HG03460 (cell line): Measurements from ENCODE around the gene FKBP3.
"Not testable (repeated sequence)": the region's sequence is repeated elsewhere in the genome, so short reads cannot be mapped to it uniquely, and the experiment has no call there.

ENCODE experiments used
- ATAC-seq: cut with Tn5 transposase; IDR thresholded peaks from one replicate; pipeline ENCODE4 v1.9.1; 2021; ENCODE audit not compliant: unreplicated experiment

The FKBP3 gene

GRCh38 chr14:45134051-45134958 lies at the start of gene FKBP3:
TSS of gene FKBP3 (minus strand) at chr14:45134481. CDS start at chr14:45134456, 25 bp downstream.
- peak; percentile 88 for ATAC-seq

GRCh38 chr14:45181806-45182205 lies 47.5 kb upstream of the FKBP3 start:
- ATAC-seq, result no peak

- ATAC-seq, result no peak
Measured at GRCh38 chr14:45181329-45181728, 47.0 kb upstream of the FKBP3 start.

DNA sequence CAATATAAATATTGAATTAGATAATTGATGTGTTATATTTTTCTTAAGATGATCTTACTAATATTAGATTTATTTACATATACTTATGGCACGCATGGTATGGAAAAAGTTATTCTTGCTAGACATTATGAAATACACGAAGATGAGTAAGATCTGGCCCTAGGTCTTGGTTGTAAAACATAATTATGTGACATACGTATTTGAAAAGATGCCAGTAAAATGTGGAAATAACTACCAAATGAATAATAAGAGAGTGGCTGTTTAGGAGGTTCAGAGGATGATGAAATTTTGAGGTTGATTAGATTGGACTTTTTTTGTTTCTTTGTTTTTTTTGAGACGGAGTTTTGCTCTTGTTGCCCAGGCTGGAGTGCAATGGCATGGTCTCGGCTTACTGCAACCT lies 42.8 kb upstream of the FKBP3 start:
- no peak for ATAC-seq

GRCh38 chr14:45169906-45170305 lies 35.6 kb upstream of the FKBP3 start:
- ATAC-seq, result no peak

DNA sequence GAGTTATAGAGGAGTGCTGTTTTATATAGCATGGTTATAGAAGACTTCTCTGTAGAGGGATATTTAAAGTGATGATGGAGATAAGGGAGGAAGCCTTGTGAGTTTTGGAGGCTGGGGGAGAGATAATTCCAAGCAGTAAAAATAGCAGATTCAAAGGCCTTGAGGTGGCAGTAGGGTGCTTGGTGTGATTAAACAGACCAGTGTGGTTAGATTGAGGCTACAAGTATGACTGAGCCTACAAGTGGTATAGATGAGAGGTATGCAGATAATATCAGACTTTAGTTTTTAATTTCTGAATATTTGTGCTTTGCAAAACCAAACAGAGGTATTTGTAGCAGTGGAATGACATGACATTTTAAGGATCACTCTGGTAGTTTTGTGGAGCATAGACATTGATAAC lies 21.8 kb upstream of the FKBP3 start:
- ATAC-seq, result peak; percentile 59

- no peak for ATAC-seq
Measured at GRCh38 chr14:45150386-45150890, 16.2 kb upstream of the FKBP3 start.

- no peak for ATAC-seq
Measured at GRCh38 chr14:45149602-45150001, 15.3 kb upstream of the FKBP3 start.

- ATAC-seq, result peak; percentile 50
Measured at GRCh38 chr14:45145214-45145613, 10.9 kb upstream of the FKBP3 start.

- peak; percentile 65 for ATAC-seq
Measured at GRCh38 chr14:45144658-45145057, 10.4 kb upstream of the FKBP3 start.

DNA sequence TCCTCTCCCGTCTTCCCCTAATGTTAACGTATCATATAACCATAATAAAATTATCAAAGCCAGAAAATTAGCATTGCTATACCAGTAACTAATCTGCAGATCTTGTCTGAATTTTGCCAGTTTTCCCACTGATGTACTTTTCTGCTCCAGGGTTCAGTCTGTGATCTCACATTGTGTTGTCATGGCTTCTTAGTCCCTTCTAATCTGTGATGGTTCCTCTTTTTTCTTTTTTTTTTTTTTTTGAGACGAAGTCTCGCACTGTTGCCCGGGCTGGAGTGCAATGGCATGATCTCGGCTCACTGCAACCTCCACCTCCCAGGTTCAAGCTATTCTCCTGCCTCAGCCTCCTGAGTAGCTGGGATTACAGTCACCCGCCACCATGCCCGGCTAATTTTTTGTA lies 7.8 kb upstream of the FKBP3 start:
- not testable (repeated sequence) for ATAC-seq

GRCh38 chr14:45140661-45141187 lies 6.4 kb upstream of the FKBP3 start:
- ATAC-seq, result no peak

GRCh38 chr14:45136399-45136798 lies 2.1 kb upstream of the FKBP3 start:
- ATAC-seq, result no peak

GRCh38 chr14:45135659-45136395 lies 1.5 kb upstream of the FKBP3 start, which contains the start of gene FANCM:
TSS of gene FANCM (plus strand) at chr14:45135930. CDS start at chr14:45136032, 102 bp downstream.
- ATAC-seq, result peak; percentile 41

DNA sequence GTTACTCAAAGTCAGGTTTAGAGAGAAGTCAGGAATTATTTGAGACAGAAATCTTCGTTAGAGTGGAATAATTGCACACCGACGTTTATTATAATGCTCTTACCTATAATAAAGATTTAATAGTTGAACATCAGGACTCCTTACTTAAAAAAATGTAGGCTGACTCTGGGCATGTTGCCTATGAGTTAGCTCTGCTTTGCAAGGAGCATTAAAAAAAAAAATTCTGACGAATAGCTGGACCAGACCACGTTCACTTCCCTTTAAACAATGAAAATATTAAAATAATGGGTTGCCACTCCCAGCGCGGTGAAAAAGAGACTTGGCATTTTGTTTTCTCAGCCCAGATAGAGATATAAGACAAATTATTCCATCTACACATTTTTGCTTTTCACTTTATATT lies 875 bp upstream of the FKBP3 start:
- ATAC-seq, result no peak

DNA sequence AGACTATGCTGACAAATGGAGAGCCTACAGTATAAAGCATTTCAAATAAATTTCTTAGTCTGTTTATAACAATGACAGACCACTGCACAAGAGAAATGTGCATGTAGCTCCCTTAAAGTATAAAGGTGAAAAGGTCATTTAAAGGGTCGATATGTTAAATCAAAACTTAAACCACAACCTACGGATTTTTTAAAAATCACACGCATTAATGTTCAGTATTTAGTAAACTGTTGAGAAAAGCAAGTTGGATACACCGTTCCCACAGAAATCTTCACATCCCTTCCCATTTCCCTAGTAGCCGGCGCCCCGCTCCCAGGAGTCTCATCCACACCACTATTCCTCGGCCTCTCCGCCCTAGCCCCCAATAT lies 614 bp downstream of the FKBP3 start:
- ATAC-seq, result no peak

DNA sequence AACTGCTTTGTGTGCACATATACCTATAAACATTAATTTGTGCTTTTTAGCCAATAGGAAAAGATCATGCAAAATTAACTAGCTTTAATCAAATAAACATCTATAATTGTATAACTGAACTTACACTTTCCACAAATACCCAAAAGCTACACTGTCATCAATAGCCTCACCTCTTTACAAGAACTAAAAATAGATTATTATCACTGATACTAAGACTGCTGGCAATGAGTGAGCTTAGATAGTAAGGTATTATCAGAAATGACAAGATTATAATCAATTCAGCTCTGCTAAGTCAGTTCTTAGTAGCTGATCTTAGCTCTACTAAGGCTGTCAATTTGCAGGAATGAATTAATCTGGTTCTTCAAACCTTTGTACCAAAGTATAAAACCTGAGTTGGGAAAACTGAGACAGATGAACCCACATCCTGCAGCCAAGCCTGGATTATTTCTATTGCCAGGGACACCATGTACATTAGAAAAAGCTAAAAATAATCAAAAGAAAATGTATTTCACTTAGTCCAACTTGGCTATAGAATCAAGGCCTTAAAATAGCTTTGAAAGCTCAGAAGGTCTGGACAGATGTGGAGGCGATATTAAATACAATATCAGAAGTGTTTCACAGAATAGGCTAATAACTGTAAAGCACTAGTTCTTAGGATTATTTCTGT lies 5.2 kb downstream of the FKBP3 start:
- no peak for ATAC-seq

GRCh38 chr14:45125754-45126153 lies 8.5 kb downstream of the FKBP3 start:
- no peak for ATAC-seq

- ATAC-seq, result no peak
Measured at GRCh38 chr14:45123271-45123670, 11.0 kb downstream of the FKBP3 start.

GRCh38 chr14:45120096-45120495 lies 14.2 kb downstream of the FKBP3 start:
- ATAC-seq, result no peak

DNA sequence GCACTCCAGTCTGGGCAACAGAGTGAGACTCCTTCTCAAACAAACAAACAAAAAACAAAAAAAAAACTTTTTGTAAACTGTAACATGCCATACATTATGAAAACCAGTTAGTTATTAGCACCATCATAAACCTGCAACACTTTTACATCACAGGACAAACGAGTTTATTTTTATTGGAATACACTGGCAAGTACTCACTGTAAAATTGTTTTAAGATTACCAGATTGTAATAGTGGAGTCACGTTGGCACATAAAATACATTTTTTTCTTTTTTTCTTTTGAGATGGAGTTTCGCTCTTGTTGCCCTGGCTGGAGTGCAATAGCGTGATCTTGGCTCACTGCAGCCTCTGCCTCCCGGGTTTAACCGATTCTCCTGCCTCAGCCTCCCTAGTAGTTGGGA lies 15.7 kb downstream of the FKBP3 start:
- no peak for ATAC-seq
